Stimulated activated CD8-positive, alpha-beta memory T cell treated with anti-CD3 and anti-CD28 coated beads, Interleukin-4, amount 100 ng/mL, for 1 hour (primary cell): ENCODE measurements around the gene LGR4.
"Not testable (repeated sequence)": the region's sequence is repeated elsewhere in the genome, so short reads cannot be mapped to it uniquely, and the experiment has no call there.

Experiments
- DNase-seq, 2 donors: peaks; one replicate each; pipeline ENCODE4 v3.0.0-alpha.2; 2020; ENCODE audit warnings: low read depth in 2 of 2, low spot score in 1 of 2

LGR4 gene, protein sequence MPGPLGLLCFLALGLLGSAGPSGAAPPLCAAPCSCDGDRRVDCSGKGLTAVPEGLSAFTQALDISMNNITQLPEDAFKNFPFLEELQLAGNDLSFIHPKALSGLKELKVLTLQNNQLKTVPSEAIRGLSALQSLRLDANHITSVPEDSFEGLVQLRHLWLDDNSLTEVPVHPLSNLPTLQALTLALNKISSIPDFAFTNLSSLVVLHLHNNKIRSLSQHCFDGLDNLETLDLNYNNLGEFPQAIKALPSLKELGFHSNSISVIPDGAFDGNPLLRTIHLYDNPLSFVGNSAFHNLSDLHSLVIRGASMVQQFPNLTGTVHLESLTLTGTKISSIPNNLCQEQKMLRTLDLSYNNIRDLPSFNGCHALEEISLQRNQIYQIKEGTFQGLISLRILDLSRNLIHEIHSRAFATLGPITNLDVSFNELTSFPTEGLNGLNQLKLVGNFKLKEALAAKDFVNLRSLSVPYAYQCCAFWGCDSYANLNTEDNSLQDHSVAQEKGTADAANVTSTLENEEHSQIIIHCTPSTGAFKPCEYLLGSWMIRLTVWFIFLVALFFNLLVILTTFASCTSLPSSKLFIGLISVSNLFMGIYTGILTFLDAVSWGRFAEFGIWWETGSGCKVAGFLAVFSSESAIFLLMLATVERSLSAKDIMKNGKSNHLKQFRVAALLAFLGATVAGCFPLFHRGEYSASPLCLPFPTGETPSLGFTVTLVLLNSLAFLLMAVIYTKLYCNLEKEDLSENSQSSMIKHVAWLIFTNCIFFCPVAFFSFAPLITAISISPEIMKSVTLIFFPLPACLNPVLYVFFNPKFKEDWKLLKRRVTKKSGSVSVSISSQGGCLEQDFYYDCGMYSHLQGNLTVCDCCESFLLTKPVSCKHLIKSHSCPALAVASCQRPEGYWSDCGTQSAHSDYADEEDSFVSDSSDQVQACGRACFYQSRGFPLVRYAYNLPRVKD

DNA sequence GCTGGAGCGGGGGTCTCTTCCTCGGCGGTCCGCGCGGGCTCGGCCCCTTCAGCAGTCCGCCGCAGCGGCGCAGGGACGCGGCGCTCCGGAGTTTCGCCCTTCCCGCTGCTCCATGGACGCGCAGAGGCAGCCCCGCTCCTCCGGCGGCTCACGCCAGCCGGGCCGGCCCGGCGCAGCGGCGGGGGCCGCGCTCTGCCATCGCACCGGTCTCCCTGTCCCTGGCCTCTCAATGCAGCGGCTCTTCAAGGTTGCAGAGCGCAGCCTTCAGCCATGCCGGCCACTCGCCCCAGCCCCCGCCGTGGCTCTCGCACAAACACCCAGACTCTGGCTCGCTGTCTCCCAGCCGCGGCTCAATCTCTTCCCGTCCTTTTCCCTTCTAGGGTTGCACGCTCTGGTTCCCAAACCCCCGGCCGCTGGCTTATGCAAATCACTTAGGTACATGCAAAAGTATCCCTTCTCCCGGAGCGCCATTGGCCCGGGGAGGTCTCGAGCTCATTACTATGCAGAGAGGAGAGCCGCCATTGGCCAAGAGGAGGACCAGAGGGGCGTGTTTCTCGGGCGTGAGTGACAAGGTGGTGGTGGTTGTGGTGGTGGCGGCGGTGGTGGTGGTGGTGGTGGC lies at the start of gene LGR4:
Gene LGR4, minus strand, starts transcription at position 393 of the 619 bp plus-strand sequence. CDS start 488 bp downstream, outside the sequence.
- DNase-seq = peak; percentile 13 to 41

DNA sequence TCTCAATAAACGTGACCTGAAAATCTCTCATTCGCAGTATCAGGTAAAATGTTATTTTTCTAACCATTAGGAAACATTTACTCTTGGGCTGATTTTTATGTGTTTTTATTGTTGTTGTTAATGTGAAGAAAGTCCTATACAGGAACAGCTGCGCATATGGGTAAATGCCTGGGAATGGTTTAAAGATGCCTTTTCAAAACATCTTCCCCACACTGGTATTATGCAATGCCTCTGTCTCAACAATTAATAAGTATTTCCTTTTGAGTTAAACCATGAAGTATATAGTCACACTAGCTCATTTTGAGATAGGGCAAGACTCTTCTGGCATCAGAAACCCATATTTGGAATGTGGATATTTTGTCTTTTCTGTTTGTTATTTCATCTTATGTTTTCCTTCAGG lies 47.6 kb upstream of the LGR4 start:
- no peak for DNase-seq

DNA sequence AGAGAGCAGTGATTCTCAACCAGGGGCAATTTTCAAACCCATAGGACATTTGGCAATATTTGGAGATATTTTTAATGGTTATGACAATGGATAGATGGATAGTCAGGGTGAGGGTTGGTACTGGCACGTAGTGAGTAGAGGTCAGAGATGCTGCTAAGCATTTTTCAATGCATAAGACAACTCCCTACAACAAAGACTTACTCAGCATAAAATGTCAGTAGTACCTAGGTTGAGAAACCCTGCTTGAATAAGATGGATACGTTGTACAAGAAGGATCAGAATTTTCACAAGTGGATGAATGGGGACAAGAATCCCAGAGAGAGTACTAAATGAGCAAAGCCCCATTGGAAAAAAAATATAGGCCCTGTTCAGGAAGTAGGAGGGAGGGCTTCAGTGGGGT lies 45.9 kb upstream of the LGR4 start:
- DNase-seq = no peak

DNA sequence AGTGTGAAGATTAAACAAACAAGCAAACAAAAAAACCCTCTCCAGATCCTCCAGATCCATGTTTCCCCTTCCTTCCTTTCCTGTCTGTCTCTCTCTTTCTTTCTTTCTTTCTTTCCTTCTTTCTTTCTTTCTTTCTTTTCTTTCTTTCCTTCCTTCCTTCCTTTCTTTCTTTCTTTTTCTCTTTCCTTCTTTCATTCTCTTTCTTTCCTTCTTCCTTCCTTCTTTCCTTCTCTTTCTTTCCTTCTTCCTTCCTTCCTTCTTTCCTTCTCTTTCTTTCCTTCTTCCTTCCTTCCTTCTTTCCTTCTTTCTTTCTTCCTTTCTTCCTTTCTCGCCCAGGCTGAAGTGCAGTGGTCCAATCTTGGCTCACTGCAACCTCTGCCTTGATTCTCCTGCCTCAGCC lies 44.9 kb upstream of the LGR4 start:
- not testable (repeated sequence) for DNase-seq

DNA sequence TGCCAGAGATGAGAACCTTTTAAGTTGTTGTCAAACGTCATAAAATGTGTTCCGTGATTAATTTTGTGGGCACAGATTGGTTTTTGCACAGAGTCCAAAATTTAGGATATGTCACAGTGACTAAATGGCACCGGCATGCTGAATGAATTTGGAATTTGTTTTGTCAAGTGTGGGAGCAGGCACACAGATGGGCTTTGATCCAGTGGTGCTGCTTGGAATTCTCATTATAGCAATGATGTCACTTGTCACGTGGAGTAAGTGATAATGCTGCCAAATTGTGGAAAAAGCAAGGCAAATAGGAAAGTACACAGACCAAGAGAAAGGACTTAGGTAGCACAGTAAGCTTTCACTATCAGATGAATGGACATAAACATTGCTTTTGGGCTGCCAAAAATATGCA lies 42.0 kb upstream of the LGR4 start:
- no peak for DNase-seq

DNA sequence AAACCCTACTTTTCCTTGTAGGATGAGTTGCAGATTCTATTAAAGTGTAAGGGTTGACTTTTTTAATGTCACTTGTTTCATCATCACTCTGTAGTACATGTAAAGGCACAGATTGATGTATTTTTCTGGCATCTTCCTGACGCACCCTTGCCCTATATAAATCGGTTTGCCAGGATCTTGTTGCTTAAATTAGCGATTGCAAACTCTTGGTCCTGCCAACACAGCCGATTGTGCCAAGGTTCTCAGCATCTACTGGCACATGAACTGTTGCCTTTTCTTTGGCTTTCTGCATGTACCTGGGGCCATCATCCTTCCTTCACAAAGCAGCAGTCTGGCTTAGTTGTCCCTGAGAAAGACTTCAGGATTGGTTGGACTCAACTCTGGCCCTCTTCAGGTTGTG lies 41.5 kb upstream of the LGR4 start:
- DNase-seq = no peak

DNA sequence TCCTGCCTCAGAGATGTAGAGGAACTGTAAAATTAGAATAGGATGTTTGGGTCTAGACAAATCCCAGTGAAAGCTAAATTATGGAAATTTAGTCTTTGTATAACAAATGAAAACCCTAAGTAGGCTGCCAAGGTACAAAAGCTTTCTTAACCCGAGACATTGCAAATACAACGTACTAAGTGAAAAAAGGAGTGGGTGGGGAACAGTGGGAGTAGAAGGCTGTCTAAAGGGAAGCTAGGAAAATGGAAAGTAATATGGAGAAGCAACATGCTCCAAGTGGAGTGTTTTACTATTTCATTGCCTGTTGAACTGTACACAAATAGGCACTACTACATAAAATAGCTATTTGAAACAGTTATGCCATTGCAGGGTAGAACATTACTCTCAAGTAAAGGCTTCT lies 40.8 kb upstream of the LGR4 start:
- DNase-seq = no peak

DNA sequence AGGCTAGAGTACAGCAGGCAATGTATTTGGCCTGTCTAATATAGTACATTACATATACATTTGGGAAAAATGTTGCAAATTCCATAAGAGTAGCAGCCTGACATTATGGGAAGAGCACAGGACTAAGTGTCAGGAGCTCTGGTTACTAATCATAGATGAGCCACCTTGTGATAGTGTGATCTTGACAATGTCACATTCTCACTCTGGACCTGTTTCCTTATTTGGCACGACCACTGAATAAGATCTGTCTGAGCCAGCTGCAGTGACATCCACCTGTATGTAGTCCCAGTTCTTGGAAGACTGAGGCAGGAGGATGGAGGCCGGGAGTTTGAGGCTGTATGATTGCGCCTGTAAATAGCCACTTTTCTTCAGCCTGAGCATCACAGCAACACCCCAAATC lies 39.6 kb upstream of the LGR4 start:
- no peak for DNase-seq

DNA sequence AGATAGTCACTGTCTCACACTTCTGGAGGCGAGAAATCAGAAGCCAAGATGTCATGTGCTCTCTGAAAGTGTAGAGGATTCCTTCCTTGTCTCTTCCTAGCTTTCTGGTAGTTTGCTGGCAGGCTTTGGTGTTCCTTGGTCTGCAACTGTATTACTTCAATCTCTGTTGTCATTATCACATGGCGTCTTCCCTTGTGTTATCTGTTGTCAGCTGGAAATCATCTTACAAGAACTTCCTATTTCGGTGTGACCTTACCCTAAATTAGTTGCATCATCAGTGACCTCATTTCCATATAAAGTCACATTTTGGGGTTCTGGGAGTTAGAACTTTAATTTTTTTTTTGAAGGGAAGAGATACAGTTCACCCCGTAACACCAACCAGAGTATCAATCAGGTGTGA lies 37.3 kb upstream of the LGR4 start:
- DNase-seq = no peak

DNA sequence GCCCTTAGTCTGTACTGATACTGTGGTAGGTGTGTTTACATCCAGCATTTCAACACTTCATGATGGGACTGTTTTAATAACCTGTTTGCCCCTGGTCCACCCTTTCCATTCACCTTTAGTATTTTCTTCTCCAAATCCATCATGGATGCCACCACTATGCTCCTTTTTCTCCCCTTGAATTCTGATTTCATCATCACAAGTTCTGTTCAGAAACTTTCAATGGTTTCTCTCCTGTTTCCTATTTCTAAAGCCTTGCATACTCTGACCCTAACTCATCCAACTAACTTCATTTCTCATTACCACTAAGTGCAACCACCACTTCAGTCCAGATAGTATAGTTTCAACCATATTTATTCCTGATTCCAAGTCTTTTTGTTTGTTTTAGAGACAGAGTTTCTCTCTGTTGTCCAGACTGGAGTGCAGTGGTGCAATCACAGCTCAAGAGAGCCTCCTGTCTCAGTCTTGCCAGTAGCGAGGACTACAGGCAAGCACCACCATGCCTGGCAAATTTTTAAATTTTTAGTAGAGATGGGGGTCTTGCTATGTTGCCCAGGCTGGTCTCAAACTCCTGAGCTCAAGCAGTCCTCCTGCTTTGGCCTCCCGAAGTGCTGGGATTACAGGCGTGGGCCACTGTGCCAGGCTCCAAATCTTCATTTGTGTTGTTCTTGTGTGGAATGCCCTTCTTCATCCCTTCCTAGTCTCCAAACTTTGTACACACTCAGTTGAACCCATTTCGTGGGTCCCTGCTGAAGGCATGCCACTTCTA lies 35.1 kb upstream of the LGR4 start:
- DNase-seq = no peak

DNA sequence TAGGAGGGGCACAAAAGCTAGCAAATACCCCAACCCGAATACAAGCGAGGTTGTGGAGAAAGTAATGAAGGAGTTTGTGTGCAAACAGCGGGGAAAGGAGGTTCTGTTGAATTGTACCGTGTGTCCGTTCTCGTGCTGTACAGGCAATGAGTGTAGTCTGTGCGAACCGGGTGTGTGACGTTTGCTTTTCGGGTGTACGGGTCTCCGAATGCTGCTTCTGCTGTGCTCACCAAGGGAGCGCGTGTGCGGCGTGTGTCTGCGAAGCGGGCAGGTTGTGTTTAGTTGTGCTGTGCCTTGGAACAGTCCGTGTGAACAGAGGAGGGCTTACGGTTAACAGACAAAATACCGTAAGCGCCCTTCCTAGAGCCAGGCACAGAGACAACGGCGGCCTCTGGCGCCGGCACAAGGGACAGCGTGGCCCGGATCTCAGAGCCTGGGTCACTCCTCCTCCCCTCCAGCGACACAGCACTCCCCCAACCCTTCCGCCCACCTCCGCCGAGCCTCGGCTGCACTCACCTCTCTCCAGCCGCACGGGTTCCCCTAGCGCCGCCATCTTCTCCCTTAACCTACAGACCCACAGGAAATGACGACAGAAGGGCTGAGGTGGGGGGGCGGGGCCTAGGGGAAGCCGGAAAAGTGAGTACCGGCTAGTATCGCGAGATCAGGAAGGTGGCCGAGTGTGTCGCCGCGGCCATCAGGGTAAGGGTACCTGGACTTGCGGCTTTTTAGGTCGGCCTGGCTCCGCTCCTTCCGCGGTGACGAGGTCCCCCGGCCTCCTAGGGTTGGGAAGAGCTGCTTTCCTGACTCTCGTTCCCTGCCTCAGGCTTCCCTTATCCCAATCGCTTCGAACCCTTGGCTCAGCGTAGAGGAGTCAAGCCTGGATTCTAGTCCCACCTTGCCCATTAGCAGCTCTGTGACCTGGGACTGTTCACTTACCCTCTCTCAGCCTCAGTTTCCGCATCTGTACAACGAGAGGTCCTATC lies 33.9 kb upstream of the LGR4 start, which contains the start of gene LIN7C:
Gene LIN7C, minus strand, starts transcription at position 570 of the 983 bp plus-strand sequence. Its CDS starts 17 bp downstream, at position 553.
- peak; percentile 89 to 91 for DNase-seq

DNA sequence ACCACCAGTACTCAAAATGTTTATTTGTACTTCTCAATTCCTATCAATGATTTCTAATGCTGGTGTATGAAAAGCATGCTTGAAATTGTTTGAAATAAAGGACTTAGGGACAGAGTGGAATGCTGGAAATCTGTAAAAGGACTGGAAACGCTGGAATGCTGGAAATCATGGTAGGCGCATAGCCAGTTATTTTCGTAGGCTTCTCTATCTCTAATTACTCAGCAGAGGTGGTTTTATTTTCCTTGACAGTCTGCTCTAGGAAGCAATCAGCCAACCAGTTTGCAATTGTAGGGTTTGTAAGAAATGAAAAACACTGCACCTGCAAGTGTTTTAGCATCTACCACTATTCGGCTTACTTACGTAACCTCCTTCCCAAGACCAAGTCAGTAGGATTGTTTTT lies 33.2 kb upstream of the LGR4 start:
- no peak for DNase-seq

DNA sequence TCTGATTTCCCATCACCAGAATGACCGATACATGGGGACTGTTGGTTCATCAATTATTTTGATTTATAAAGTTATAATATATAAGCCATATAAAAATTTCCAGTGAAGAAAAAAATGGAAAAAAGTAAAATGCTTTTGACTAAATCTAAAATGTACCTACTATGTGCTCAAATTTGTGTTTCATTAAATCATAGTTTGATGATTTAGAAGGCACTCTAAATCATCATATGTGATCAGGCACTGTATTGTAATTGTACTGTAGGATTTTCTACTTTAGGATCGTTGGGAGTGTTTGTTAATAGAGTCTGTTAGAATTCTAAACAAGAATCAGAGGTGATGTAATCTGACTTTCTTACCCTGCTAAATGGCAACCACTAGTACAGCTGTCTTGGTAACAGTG lies 31.6 kb upstream of the LGR4 start:
- no peak for DNase-seq

DNA sequence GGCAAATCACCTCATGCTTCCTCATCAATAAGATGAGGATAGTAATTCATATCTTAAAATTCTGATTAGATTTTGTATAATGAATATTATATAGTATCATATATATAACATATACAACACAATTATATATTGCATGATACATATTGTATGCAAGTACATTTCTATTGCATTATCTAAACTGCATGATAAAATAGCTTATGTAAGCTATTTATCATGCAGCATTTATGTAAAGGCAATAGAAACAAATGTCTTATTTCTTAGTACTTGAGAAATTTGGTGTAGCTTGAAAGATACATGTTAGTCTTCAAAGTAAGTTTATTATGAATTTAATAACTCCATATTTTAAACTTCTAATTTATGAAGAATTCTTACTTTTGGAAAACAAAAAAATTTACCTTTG lies 28.5 kb upstream of the LGR4 start:
- no peak for DNase-seq

DNA sequence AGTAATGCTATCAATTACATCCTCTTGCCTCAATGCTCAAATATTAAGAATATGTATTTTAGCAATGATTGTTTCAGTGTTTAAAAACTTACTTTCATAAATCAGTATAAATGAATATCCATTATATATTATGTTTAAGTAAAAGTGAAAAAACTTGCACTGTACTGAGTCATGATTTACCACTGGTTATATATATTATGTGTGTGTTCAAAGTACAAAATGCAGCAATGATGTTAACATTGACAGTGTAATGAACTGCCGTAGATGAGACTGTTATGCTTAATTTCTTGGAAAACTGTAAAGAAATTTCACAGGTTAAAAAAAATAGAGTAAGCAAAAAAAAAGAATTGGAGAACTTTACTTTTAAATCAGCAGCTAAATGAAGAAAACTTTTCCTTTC lies 25.3 kb upstream of the LGR4 start:
- DNase-seq = no peak

DNA sequence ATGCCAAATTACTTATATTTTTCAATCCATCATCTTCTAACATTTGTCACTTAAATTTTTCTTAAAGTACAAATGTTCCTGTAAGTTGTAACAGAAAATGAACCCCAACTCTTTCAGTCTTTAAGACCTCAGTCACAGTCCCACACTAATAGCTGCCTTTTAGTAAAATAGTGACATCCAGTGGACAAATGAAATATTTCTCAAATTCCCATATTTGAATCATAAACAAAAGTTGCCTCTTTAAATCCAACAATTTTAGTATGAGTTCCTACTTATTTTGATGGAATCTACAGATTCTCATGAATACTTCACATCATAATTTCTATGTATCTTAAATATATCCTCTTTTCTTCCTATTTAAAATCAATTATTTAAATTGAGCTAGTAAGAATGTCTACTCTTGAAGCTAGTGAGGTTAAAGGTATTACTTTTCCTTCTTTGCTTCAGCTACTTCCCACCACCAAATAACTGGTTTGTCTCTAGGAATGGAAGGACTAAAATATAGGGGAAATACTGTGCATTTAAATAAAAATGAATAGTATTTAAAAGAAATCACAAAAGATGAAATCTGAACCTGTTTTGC lies 24.8 kb upstream of the LGR4 start:
- DNase-seq = no peak

DNA sequence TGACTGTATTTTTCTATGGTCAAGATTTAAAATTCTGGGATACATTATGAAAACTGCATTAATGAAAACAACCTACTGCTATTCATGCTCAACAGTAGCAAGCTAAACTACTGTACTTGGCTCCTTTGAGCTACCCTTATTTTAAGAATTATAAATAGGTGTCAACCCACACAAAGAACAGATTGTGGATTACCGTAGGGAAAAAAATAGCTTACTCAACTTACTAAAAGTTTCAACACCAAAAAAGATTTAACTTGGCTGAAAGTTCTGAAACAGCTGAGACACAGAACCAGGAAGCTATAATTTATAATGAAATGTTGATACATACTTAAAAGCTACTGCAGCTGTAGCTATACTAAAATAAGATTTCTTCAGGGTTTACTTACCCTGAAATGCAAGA lies 23.9 kb upstream of the LGR4 start:
- DNase-seq = no peak

DNA sequence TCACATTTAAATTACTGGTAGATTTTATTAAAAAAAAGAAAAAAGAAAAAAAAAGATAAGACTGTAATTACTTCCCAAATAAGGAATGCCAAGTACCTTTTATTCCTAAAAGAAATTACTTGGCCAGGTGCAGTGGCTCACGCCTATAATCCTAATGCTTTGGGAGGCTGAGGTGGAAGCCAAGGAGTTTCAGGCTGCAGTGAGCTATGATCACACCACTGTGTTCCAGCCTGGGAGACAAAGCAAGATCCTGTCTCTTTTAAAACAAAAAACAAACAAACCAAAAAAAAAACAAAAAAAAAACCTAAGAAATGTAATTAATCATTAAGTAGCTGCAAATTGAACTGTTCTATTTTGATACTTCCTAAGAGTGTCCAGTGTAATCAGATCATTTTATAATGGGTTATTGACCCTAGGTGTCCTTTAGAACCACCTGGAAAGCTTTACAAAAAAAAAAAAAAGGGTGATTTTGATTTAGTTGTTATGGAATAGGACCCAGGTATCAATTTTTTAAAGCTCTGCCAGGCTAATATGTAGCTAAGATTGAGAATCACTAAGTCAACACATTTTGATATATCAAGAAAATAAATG lies 23.2 kb upstream of the LGR4 start:
- no peak for DNase-seq

DNA sequence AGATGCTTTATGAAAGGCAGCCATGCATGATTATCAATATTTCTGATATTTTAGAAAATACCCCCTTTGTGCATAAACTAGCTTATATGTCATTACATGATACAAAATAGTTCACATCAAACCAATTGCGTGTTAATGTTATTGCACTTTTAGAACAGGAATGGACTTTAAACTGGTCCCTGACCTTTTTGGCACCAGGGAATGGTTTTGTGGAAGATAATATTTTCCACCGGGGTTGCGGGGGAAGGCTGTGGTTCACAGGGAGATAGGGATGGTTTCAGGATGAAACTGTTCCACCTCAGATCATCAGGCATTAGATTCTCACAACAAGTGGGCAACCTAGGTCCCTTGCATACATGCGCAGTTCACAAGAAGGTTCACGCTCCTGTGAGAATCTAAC lies 16.5 kb upstream of the LGR4 start:
- no peak for DNase-seq
